HG03520 (cell line): ENCODE results near the gene USP11.
A peak's percentile ranks its signal among the peaks of the same experiment; 100 is the strongest.

ENCODE experiments used
- ATAC-seq: cut with Tn5 transposase; IDR thresholded peaks from one replicate; pipeline ENCODE4 v1.9.1; 2021; ENCODE audit warnings: mild to moderate bottlenecking, moderate library complexity; ENCODE audit not compliant: unreplicated experiment

The USP11 gene

GRCh38 chrX:47224266-47224895 is 8.4 kb upstream of the USP11 start:
- ATAC-seq = no peak

GRCh38 chrX:47224896-47225290 is 7.9 kb upstream of the USP11 start:
- no peak for ATAC-seq

GRCh38 chrX:47226071-47226470 is 6.7 kb upstream of the USP11 start:
- no peak for ATAC-seq

GRCh38 chrX:47226531-47227333 is 6.1 kb upstream of the USP11 start:
- ATAC-seq = no peak

GRCh38 chrX:47227334-47227583 is 5.5 kb upstream of the USP11 start:
- no peak for ATAC-seq

GRCh38 chrX:47228550-47229270 is 4.1 kb upstream of the USP11 start:
- no peak for ATAC-seq

GRCh38 chrX:47229427-47229826 is 3.4 kb upstream of the USP11 start:
- no peak for ATAC-seq

- no peak for ATAC-seq
Measured at GRCh38 chrX:47230136-47230868, 2.5 kb upstream of the USP11 start.

- no peak for ATAC-seq
Measured at GRCh38 chrX:47231167-47231566, 1.6 kb upstream of the USP11 start.

GRCh38 chrX:47232197-47232802 is 509 bp upstream of the USP11 start:
- ATAC-seq = no peak

GRCh38 chrX:47233333-47234113 is 714 bp downstream of the USP11 start:
- ATAC-seq = peak; percentile 71

- ATAC-seq = no peak
Measured at GRCh38 chrX:47234583-47234982, 1.8 kb downstream of the USP11 start.

- no peak for ATAC-seq
Measured at GRCh38 chrX:47235691-47236103, 2.9 kb downstream of the USP11 start.

- ATAC-seq = no peak
Measured at GRCh38 chrX:47239199-47239598, 6.4 kb downstream of the USP11 start.

- ATAC-seq = no peak
Measured at GRCh38 chrX:47239898-47240545, 7.2 kb downstream of the USP11 start.

GRCh38 chrX:47240619-47241018 is 7.8 kb downstream of the USP11 start:
- no peak for ATAC-seq

GRCh38 chrX:47241201-47242011 is 8.6 kb downstream of the USP11 start:
- ATAC-seq = no peak

GRCh38 chrX:47242321-47242720 is 9.5 kb downstream of the USP11 start:
- no peak for ATAC-seq

GRCh38 chrX:47243351-47243750 is 10.5 kb downstream of the USP11 start:
- ATAC-seq = no peak
